HG02588 (cell line): ENCODE results near the gene FBRS.

Experiments used
- ATAC-seq: cut with Tn5 transposase; IDR thresholded peaks from one replicate; pipeline ENCODE4 v1.9.1; 2021; ENCODE audit warnings: mild to moderate bottlenecking, moderate library complexity; ENCODE audit not compliant: unreplicated experiment

FBRS gene

GRCh38 chr16:30641378-30641982, 16.8 kb upstream of the FBRS start:
- no peak for ATAC-seq

- no peak for ATAC-seq
Observed at GRCh38 chr16:30644334-30644830, 13.8 kb upstream of the FBRS start.

- no peak for ATAC-seq
Observed at GRCh38 chr16:30645727-30646126, 12.5 kb upstream of the FBRS start.

- ATAC-seq: no peak
Observed at GRCh38 chr16:30647274-30647571, 11.0 kb upstream of the FBRS start.

- no peak for ATAC-seq
Observed at GRCh38 chr16:30649725-30650368, 8.4 kb upstream of the FBRS start.

GRCh38 chr16:30650369-30651123, 7.7 kb upstream of the FBRS start, which contains the start of gene PRR14:
Gene PRR14 (plus strand): TSS chr16:30650960. CDS start chr16:30651646, 686 bp downstream.
- peak; percentile 76 for ATAC-seq

GRCh38 chr16:30651124-30652004, 6.9 kb upstream of the FBRS start:
- ATAC-seq: peak; percentile 47

- no peak for ATAC-seq
Observed at GRCh38 chr16:30652005-30652296, 6.3 kb upstream of the FBRS start.

GRCh38 chr16:30652718-30653117, 5.5 kb upstream of the FBRS start:
- no peak for ATAC-seq

GRCh38 chr16:30654856-30655255, 3.4 kb upstream of the FBRS start:
- ATAC-seq: no peak

GRCh38 chr16:30655815-30656347, 2.4 kb upstream of the FBRS start:
- ATAC-seq: no peak

- no peak for ATAC-seq
Observed at GRCh38 chr16:30656388-30656787, 1.8 kb upstream of the FBRS start.

GRCh38 chr16:30656974-30657865, 1.0 kb upstream of the FBRS start:
- ATAC-seq: no peak

GRCh38 chr16:30658731-30659506, 688 bp downstream of the FBRS start:
- ATAC-seq: peak; percentile 26

GRCh38 chr16:30659507-30660423, 1.5 kb downstream of the FBRS start:
- ATAC-seq: no peak

GRCh38 chr16:30660424-30661261, 2.4 kb downstream of the FBRS start:
- no peak for ATAC-seq

GRCh38 chr16:30662449-30662848, 4.2 kb downstream of the FBRS start:
- no peak for ATAC-seq
